NCI-H2081 (cell line): Measurements from ENCODE around the gene HMGCS1.
"Not testable (repeated sequence)": the region's sequence is repeated elsewhere in the genome, so short reads cannot be mapped to it uniquely, and the experiment has no call there.

Source experiments
- DNase-seq, 2 experiments: peaks; one replicate each; lab custom pipeline; 2025; lab: John Stamatoyannopoulos, UW

HMGCS1 gene

GRCh38 chr5:43312076-43312661, 1.0 kb downstream of the HMGCS1 start:
- peak in 1 of 2 experiments; percentile 26 for DNase-seq

- no peak for DNase-seq
Observed at GRCh38 chr5:43309637-43310036, 3.6 kb downstream of the HMGCS1 start.

DNA sequence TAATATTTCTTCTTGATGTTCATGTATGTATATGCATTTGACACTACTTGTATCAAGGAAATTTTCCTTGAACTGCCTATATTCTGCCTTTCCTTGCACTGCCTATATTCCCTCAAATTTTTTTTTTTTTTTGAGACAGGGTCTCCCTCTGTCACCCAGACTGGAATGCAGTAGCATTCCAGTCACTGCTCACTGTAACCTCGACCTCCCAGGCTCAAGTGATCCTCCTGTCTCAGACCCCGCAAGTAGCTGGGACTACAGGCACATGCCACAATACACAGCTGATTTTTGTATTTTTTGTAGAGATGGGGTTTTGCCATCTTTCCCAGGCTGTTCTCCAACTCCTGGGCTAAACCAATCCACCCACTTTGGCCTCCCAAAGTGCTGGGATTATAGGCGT, 4.1 kb downstream of the HMGCS1 start:
- no peak for DNase-seq

DNA sequence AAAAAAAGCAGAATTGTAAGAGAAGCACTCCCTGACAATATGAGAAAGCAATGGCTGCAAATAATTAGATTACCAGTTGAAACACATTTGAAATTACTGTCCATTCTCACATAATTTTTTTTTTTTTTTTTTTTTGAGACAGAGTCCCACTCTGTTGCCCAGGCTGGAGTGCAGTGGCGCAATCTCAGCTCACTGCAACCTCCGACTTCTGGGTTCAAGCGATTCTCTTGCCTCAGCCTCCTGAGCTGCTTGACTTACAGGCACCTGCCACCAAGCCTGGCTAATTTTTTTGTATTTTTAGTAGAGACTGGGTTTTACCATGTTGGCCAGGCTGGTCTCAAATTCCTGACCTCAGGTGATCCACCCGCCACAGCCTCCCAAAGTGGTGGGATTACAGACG, 6.3 kb downstream of the HMGCS1 start:
- not testable (repeated sequence) for DNase-seq

GRCh38 chr5:43305948-43306565, 7.2 kb downstream of the HMGCS1 start:
- DNase-seq = peak; percentile 61 to 63

GRCh38 chr5:43304525-43304924, 8.7 kb downstream of the HMGCS1 start:
- no peak for DNase-seq

DNA sequence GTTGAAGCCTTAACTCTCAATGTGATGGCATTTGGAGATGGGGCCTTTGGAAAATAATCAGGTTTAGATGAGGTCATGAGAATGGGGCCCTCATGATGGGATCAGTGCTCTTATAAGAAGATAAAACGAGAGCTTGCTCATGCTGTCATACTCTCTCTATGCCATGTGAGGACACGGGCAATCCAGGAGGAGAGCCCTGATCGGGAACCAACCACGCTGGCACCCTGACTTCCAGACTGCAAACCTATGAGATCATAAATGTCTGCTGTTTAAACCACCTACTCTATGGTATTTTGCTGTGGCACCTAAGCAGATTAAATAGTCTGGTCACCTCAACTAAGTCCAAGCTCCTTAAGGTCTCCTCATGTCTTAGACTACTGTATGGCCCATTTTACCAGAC, 10.0 kb downstream of the HMGCS1 start:
- no peak for DNase-seq

DNA sequence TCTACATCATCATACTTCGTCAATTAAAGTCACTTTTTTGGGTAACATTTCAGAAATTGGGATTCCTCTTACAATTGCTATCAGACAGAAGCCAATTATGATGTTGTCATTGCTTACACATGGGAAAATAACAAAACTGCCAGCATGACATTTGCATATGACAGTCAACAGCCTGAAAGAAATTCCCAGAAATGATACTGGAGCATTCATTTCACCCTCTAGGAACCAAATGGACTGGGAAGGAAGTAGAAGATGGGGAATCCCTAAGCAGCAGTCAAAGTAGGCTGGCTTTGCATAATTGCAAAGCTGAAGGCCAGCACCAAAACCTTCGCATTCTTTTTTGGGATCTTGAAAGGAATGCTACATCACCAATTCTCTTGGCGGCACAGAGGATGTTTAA, 10.7 kb downstream of the HMGCS1 start:
- DNase-seq = no peak

GRCh38 chr5:43301653-43302091, 11.5 kb downstream of the HMGCS1 start:
- no peak for DNase-seq

DNA sequence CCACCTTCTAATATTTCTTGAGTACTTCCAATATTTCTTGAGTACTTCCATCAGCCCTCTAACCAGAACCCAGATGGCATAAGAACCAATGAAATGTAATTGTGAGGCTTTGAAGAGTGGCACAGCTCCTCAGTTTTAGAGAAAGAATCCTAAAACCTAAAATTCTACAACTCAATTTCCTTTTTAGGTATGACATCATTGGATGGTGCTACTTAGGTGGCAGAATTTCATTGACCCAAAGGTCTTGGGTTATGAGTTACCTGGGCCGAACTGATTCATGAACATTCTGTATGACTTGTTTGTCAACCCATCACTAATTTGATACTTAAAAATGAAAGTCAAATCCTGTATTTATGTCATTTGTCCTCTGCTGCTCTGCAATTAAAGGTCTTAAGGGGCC, 13.1 kb downstream of the HMGCS1 start:
- no peak for DNase-seq

DNA sequence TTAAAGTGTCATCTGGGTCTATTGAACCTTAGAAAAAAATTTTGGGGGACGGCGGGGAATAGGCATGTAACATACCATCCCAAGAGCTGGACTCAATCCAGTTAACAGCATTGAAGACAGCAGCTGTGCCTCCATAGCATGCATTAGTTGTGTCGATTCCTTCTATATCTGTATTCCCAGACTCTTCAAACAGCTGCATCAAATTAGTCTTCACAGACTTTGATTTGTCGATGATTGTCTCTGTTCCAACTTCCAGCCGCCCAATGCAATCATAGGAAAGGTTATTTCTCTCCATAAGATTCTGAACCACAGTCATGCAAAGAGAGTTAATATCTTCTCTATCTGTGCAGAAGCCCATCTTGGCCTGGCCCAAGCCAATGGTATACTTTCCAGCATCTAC, 14.8 kb downstream of the HMGCS1 start:
- DNase-seq = no peak

- no peak for DNase-seq
Observed at GRCh38 chr5:43296835-43297234, 16.4 kb downstream of the HMGCS1 start.

DNA sequence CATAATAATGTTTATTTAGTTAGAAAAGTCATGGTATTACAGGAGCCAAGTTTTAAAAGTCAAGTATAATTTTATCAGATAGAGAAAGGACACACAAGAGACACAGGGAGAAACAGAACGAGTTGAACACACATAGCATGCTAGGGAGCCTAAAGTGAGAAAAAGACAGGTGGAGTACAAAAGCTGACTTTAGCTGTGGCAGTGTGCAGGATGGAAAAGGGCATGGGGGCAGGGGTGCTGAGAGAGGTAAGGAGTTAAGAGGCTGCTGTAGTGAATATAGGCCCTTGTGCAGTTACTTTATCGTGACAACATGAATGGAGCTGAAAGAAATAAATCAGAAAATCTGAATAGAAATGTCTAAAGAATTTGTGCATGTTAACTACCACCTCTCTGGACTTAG, 18.0 kb downstream of the HMGCS1 start:
- no peak for DNase-seq

GRCh38 chr5:43294226-43294625, 19.0 kb downstream of the HMGCS1 start:
- no peak for DNase-seq

- DNase-seq = no peak
Observed at GRCh38 chr5:43290726-43291125, 22.5 kb downstream of the HMGCS1 start.

DNA sequence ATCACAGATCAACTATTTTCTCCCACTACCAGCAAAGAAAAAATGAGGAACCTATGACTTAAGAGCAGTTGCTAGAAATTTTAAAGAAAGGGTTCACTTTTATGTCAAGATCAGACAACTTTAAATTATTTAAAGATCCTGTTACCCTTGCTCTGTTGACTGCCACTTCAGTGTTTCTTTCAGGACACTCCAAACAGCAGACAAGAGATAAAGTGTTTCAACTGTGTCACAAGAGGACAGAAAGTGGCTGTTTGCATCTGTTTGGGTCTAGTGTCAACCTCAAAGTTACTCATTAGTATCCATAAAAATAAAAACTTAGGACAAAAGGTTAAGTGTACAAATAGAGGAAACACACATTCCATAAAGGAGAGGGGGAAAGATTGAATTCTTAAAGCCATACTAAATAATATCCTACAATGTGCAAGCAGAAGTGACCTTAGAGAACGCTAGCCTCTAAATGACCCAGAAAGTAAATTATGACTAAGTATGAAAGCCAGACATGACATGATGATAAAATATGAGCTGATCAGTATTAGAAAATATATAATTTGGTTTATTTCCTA, 24.9 kb downstream of the HMGCS1 start:
- no peak for DNase-seq

DNA sequence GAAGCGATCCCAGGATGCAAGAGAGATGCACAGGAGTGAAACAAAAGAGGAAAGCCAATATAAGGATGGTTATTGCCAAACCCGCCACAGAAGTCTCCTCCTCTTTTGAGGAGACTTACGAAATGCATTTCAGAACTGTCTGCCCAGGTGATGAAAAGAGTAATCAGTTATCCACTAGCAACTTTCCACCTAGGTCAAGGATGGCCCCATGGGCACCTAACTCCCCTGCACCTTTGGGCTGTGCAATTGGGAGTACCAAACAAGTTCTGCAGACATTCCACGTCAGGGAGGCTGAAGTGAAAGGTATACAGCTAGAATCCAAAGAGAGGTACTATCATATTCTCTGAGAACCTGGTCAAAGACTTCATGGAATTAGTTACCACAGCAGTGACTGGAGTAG, 25.7 kb downstream of the HMGCS1 start:
- no peak for DNase-seq

GRCh38 chr5:43286623-43287022, 26.6 kb downstream of the HMGCS1 start:
- DNase-seq = no peak

DNA sequence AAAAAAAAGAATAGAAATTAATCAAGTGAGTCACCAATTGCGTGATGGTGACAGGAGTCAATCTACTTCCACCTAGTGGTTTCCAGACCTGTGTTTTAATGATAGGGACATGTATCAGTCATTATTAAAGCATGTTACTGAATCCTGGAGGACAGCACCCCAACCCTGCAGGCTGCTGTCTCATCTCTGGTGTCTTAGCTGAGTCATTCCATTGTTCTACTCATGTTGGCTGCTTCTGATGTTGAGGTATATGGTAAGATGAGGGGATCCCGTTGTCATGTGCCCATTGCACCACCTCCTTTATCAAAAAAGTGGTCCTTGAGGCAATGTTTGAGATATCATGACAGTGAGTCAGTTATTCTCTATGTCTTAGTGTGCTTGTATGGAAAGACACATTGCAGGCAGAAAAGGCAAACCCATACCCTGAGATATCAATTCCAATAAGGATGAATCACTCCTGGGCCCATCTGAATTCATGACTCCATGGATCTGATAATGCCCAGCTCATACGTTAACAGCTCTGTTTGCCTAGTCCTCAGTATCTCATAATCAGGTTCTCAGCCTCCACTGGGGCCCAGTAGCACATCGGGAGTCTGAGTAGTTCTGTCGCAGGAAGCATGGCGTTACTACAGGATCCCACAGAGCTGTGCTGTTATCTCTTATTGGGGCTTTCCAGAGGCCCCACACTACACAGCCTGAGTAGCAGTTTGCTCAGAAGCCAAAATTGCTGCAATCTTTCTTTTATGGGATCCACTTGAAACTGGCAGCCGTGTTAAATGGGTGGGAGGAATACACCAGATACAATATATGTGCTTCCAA, 31.2 kb downstream of the HMGCS1 start:
- DNase-seq = no peak

GRCh38 chr5:43279548-43280274, 33.5 kb downstream of the HMGCS1 start:
- no peak for DNase-seq

GRCh38 chr5:43275391-43275790, 37.8 kb downstream of the HMGCS1 start:
- DNase-seq = no peak

GRCh38 chr5:43274435-43275114, 38.6 kb downstream of the HMGCS1 start:
- DNase-seq = no peak
